WI38 (cell line): ENCODE results near the gene GPR143.

Source experiments
- H3K4me3 ChIP-seq: 2 replicates; pipeline ENCODE4 v1.5.1; 2011; ENCODE audit warnings: low read depth, mild to moderate bottlenecking, control low read depth, low read length
- TF ChIP-seq, protein P1 (sequence below): IDR thresholded peaks from 2 replicates; pipeline ENCODE4 v1.5.1; 2012; ENCODE audit warnings: low read depth, mild to moderate bottlenecking, control low read depth, low read length

GPR143 gene

DNA sequence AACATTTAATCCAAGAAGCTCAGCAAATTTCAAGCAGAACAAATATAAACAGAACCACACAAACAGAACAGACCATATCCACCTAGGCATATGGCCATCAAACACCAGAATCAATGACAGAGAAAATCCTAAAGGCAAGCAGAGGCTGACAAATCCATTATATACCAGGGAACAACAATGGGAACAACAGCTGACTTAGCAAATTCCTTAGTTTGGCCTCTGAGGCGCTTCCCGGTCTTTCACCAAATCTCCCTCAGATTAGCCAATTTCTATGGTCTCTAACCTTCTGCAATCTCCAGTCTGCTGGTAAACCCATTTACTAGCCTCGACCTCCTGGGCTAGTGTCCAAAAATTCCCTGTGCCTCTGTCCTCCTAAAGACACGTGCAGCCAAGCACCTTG lies 59.2 kb downstream of the GPR143 start:
- no peak overlapping the region for H3K4me3 ChIP-seq
- TF ChIP-seq, protein P1, sequence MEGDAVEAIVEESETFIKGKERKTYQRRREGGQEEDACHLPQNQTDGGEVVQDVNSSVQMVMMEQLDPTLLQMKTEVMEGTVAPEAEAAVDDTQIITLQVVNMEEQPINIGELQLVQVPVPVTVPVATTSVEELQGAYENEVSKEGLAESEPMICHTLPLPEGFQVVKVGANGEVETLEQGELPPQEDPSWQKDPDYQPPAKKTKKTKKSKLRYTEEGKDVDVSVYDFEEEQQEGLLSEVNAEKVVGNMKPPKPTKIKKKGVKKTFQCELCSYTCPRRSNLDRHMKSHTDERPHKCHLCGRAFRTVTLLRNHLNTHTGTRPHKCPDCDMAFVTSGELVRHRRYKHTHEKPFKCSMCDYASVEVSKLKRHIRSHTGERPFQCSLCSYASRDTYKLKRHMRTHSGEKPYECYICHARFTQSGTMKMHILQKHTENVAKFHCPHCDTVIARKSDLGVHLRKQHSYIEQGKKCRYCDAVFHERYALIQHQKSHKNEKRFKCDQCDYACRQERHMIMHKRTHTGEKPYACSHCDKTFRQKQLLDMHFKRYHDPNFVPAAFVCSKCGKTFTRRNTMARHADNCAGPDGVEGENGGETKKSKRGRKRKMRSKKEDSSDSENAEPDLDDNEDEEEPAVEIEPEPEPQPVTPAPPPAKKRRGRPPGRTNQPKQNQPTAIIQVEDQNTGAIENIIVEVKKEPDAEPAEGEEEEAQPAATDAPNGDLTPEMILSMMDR: no peak

DNA sequence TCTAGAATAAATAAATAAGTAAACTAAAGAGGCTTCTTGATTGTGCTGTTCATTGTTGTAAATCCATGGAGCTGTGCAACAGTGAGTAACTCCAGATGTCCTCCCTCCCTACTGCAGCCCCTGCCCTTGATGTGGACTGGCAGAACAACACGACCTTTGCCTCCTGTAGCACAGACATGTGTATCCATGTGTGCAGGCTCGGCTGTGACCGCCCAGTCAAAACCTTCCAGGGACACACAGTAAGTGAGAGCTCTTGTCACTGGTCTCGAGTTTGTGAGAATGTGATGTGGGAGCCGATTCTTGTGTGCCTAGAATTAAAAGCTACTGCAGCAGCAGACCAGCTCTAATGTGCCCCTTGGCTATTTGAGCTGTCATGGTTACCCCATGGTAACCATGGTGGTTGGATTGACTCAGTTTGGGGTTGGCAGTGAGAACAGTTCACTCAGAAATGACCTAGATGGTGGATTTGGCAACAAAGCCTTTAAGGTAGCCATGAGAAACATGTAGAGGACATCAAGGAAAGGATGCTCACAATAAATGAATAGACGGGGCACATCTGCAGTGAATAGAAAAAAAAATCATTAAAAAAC lies 60.7 kb downstream of the GPR143 start:
- TF ChIP-seq, protein P1: no peak
- H3K4me3 ChIP-seq: no peak overlapping the region

DNA sequence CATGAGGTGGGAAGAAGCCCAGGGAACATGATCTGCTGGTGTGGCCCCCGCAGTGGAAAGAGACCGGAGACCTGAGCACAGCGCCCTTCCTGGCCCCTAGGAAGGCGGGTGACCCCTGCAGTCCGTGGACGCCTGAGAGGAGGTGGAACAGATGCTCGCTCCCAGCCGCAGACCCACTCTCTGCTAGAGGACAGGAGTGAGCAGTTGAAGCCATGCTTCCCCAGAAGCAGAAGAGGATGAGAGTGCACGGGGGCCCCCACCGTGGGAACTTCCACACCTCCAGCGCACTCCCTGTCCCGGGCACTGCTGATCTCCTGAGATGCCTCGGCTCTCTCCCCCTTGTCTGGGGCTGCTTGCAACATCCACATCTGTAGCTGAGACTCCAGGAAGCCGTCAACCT lies 62.2 kb downstream of the GPR143 start:
- no peak overlapping the region for H3K4me3 ChIP-seq
- TF ChIP-seq, protein P1: no peak

DNA sequence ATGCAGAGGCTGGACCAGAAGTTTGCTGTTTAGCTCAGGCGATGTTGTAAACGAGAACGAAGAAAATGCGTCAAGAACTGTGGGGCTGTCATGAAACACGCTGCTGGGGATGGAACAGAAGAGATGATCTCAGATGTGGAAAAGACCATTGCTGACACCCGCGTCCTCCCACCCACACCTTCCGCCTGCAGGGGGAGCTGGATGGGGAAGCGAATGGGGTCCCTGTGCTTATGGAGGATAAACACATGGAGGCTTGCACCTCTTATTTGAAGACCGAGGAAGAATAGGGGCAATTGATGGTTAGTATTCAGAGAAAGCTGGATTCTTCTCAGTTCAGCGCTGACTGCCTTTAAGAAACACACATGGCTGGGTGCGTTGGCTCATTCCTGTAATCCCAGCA lies 63.9 kb downstream of the GPR143 start:
- TF ChIP-seq, protein P1: no peak
- no peak overlapping the region for H3K4me3 ChIP-seq

DNA sequence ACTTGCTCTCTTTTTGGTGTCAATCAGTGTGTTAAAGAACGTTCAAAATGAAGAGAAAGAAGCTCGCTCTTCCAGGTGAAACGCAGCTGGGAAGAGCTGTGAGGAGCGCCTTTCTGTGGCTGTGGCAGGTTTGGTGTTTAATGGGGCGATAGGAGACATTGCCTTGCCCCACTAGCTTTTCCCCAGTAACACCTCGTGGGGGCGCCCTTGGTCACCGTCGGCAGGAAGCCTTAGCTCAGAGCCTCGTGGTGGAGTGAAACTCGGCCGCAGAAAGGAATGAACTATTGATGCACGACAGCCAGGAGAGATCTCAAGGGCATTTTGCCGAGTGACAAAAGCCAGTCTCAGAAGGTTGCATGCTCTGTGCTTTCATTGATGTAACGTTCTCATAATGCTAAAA lies 65.1 kb downstream of the GPR143 start:
- TF ChIP-seq, protein P1: no peak
- H3K4me3 ChIP-seq: no peak overlapping the region

DNA sequence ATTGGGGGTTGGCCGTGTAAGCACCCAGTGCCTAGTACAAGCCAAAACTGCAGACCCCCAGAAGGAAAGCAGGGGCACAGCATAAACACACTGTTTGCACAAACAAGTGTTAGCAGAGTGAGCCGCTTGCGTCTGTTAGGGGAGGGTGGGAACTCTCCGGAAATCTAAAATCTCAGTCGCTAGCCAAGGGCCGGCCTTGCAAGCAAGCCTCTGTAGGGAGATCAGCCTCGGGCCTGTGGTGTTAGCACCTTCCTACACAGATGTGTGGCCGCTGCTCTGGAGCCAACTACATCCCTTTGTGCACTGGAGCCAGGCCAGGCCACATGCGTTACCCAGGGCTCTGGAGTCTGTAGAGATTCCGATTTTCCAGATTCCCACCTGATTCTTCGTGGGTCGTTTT lies 67.1 kb downstream of the GPR143 start:
- TF ChIP-seq, protein P1: no peak
- no peak overlapping the region for H3K4me3 ChIP-seq

DNA sequence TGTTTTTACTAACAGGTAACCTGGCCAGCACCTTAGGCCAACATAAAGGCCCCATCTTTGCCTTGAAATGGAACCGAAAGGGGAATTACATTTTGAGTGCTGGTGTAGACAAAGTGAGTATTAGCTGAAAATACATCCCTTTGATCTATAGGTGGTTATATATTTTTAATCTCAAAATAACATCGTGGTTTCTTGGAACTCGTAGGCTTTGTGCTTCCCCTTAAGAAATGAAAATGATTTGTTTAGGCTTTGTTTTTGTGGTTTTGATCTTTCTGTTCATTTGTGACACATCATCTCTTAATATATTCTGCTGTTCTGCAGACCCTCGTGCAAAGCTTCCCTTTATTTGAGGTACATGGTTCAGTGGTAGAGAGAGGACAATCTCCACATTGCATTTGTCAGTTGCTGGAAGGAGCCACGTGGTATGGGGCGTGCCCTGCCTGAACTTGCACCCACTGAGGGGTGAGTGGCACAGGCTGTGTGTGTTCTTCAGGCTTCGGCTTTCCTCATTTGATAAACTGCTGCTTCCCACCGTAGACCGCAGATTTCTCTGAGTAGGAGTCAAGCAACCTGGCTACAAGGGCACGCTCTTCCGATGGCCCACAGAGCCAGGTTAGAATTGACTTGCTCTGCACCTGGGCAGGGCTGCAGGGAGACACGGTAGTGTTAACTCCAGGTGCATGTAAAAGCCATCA lies 72.2 kb downstream of the GPR143 start:
- TF ChIP-seq, protein P1: no peak
- H3K4me3 ChIP-seq: no peak overlapping the region
